CD4-positive, alpha-beta memory T cell (primary cell): ENCODE data around the gene SHLD1. TPM values are rescaled to one million over a fixed set of nuclear protein-coding genes. Genes with fewer than 3 reads are reported as not detected.

Source experiments
- CTCF ChIA-PET: fragments of 350-600 bp; sonication (Branson Sonifier 250); formaldehyde crosslinking; loops from one replicate; lab custom pipeline; 2021; ENCODE audit warnings: inconsistent platforms; ENCODE audit not compliant: partially characterized antibody; lab: Charles Lee
- POLR2A ChIA-PET: fragments of 350-600 bp; sonication (Branson Sonifier 250); formaldehyde crosslinking; loops from one replicate; lab custom pipeline; 2021; ENCODE audit not compliant: partially characterized antibody; lab: Charles Lee
- DNase-seq, 5 donors: peaks; one replicate each; pipeline versions ENCODE4 v3.0.0 to v3.0.0-alpha.2; 2020 to 2022; ENCODE audit warnings: mixed read lengths in 1 of 5
- H3K27ac ChIP-seq: one replicate; pipeline ENCODE4 v1.7.0; 2013; ENCODE audit warnings: low read depth, low read length
- H3K27me3 ChIP-seq: 2 replicates; pipeline ENCODE4 v1.7.0; 2013; ENCODE audit warnings: mild to moderate bottlenecking, low read length, moderate library complexity; ENCODE audit not compliant: insufficient read depth
- H3K36me3 ChIP-seq: 2 replicates; pipeline ENCODE4 v1.7.0; 2013; ENCODE audit warnings: mild to moderate bottlenecking, low read length, moderate library complexity; ENCODE audit not compliant: insufficient read depth
- H3K4me1 ChIP-seq: 2 replicates; pipeline ENCODE4 v1.7.0; 2013; ENCODE audit warnings: mild to moderate bottlenecking, low read length, moderate library complexity; ENCODE audit not compliant: insufficient read depth
- H3K4me3 ChIP-seq, 2 donors: one replicate each; pipeline ENCODE4 v1.7.0; 2013; ENCODE audit warnings: low read length in 2 of 2, mild to moderate bottlenecking in 1 of 2
- H3K9me3 ChIP-seq, 2 donors: one replicate each; pipeline ENCODE4 v1.7.0; 2013; ENCODE audit warnings: low read length in 2 of 2, control low read depth in 1 of 2; ENCODE audit not compliant: control insufficient read depth in 1 of 2
- H3K27ac Mint-ChIP-seq, 7 donors: one replicate each; pipeline ENCODE4 v1.8.0; 2020 to 2021; ENCODE audit warnings: mixed read lengths in 7 of 7, mild to moderate bottlenecking in 6 of 7, inconsistent platforms in 3 of 7, moderate library complexity in 3 of 7
- H3K27me3 Mint-ChIP-seq, 2 donors: one replicate each; pipeline ENCODE4 v1.8.0; 2020 to 2021; ENCODE audit warnings: mixed read lengths in 2 of 2
- H3K36me3 Mint-ChIP-seq, 2 donors: one replicate each; pipeline ENCODE4 v1.8.0; 2020 to 2021; ENCODE audit warnings: mixed read lengths in 2 of 2, inconsistent platforms in 1 of 2, mild to moderate bottlenecking in 1 of 2
- H3K4me1 Mint-ChIP-seq, 4 donors: one replicate each; pipeline ENCODE4 v1.8.0; 2020 to 2021; ENCODE audit warnings: mixed read lengths in 4 of 4, mild to moderate bottlenecking in 1 of 4
- H3K4me3 Mint-ChIP-seq, 8 donors: one replicate each; pipeline ENCODE4 v1.8.0; 2020 to 2021; ENCODE audit warnings: mixed read lengths in 8 of 8, mild to moderate bottlenecking in 7 of 8, moderate library complexity in 6 of 8, inconsistent platforms in 3 of 8
- H3K9me3 Mint-ChIP-seq, 8 donors: one replicate each; pipeline ENCODE4 v1.8.0; 2020 to 2021; ENCODE audit warnings: mixed read lengths in 8 of 8, mild to moderate bottlenecking in 5 of 8, inconsistent platforms in 3 of 8, moderate library complexity in 1 of 8
- intact Hi-C: fragments of 100-400 bp; cut with micrococcal nuclease; formaldehyde crosslinking; loops from one replicate; pipeline ENCODE4 v1.15.1; 2023
- polyA plus RNA-seq, 2 donors: library from polyadenylated mRNA; unstranded; fragments of 300-500 nt; fragmentation: Illumina TruSeq; gene quantifications; one replicate each; pipeline ENCODE4 v1.2.3, GENCODE V29; 2021
- total RNA-seq, 2 experiments: library from RNA; stranded (reverse); gene quantifications; one replicate each; pipeline ENCODE4 v1.2.3, GENCODE V29; 2021

Gene SHLD1
- total and polyA plus RNA-seq, 4 experiments from 2014 or later = 13.6 to 22.0 (median 18.2) TPM

GRCh38 chr20:5841522-5841921 lies 91.3 kb downstream of the SHLD1 start:
- Mint-ChIP-seq H3K36me3 (peaks cover 2 to 12% of the 10 kb centered on the region in 2 donors), H3K9me3 (peaks cover 0 to 1% (median 0%) of the 10 kb centered on the region in 8 donors), H3K27me3 (no peaks in the 10 kb centered on the region), H3K4me1 (peaks cover 54 to 63% (median 59%) of the 10 kb centered on the region in 4 donors), H3K4me3 (peak overlapping the region in 1 of 8 donors; percentile 6), H3K27ac (peak overlapping the region in 4 of 7 donors; percentile 0 to 69 (median 30))
- Histone ChIP-seq H3K9me3 (no peaks in the 10 kb centered on the region), H3K36me3 (no peaks in the 10 kb centered on the region), H3K4me3 (no peak overlapping the region), H3K27ac (no peak overlapping the region), H3K27me3 (no peaks in the 10 kb centered on the region), H3K4me1 (peaks cover 53% of the 10 kb centered on the region)
- ChIA-PET CTCF (interaction anchor here (1.2 kb wide), 2 partner anchors 9 to 13 kb away, joined by 3 read pairs; no protein-coding TSS in a partner anchor), POLR2A (no interaction called here)
- no peak for DNase-seq
- intact Hi-C loops = no loop called here

DNA sequence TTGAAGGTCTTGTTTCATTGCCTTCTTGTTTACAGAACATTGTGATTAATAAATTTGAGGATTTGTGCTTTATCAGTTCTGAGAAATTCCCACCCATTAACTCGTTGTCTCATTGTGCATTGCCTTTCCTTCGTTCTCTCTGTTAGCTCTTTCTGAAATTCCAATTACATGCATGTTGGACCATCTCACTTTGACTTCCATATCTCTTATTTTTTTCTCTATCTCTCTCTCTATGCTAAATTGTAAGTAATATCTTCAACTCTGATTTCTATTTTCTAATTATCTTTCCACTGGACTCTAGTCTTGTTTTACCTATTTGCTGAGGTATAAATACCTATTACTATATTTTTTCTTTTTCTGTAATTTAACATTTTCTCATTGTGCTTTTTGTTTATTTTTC lies 92.3 kb downstream of the SHLD1 start:
- Mint-ChIP-seq H3K4me1 (peaks cover 49 to 58% (median 54%) of the 10 kb centered on the region in 4 donors), H3K27ac (peak overlapping the region; percentile 88 to 98 (median 93))
- intact Hi-C loops = loop anchor here (2.0 kb wide), 1 partner anchor 38 kb away; no protein-coding TSS in a partner anchor

DNA sequence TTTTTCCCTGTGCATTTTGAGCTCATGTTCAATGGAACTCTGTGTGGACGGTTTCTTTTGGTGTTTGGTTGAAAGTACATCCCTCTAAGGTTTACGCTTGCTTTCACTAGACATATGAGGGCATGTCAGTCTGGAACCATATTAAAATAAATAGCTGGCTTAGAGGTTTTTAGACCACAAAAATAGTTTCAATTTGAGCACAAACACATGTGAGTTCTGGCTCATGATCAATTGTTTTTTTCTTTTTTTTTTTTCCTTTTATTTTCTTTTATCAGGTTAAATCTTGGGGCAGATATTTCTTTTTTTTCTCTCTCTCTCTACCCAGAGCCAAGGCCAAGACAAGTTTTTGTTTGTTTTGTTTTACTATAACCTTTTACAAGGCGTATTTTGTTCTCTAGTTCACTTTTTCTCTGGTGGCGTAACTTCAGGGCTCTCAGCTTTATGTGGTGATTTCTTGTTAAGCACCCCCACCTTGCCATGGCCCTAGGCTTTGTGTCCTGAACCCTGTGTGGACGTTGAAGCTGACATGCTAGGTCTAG lies 92.9 kb downstream of the SHLD1 start:
- Mint-ChIP-seq H3K27ac (peak overlapping the region; percentile 88 to 98 (median 93)), H3K9me3 (peaks cover 0 to 1% (median 0%) of the 10 kb centered on the region in 8 donors), H3K4me3 (peak overlapping the region; percentile 49 to 77 (median 68)), H3K27me3 (no peaks in the 10 kb centered on the region), H3K36me3 (peaks cover 2 to 12% of the 10 kb centered on the region in 2 donors), H3K4me1 (peaks cover 49 to 59% (median 54%) of the 10 kb centered on the region in 4 donors)
- H3K27ac ChIP-seq = peak overlapping the region; percentile 62
- POLR2A ChIA-PET = interaction anchor here (1.0 to 4.1 kb wide), 4 partner anchors 8 to 72 kb away, joined by 3 to 15 read pairs (median 4); no protein-coding TSS in a partner anchor
- CTCF ChIA-PET = interaction anchor here (0.8 kb wide), 1 partner anchor 313 kb away, joined by 5 read pairs; no protein-coding TSS in a partner anchor
- H3K9me3 ChIP-seq = no peaks in the 10 kb centered on the region
- peaks cover 56% of the 10 kb centered on the region for H3K4me1 ChIP-seq
- H3K36me3 ChIP-seq = no peaks in the 10 kb centered on the region
- intact Hi-C loops = loop anchor here (2.0 kb wide), 1 partner anchor 38 kb away; no protein-coding TSS in a partner anchor
- DNase-seq = peak in 4 of 5 donors; percentile 45 to 73 (median 52)
- H3K27me3 ChIP-seq = no peaks in the 10 kb centered on the region
- H3K4me3 ChIP-seq = no peak overlapping the region

More for the DNA sequence above, 92.3 kb downstream of the SHLD1 start:
- peaks cover 2 to 12% of the 10 kb centered on the region in 2 donors for H3K36me3 Mint-ChIP-seq
- peak overlapping the region in 4 of 8 donors; percentile 48 to 77 (median 73) for H3K4me3 Mint-ChIP-seq
- Histone ChIP-seq H3K27me3 (no peaks in the 10 kb centered on the region), H3K4me3 (no peak overlapping the region), H3K27ac (peak overlapping the region; percentile 62), H3K9me3 (no peaks in the 10 kb centered on the region), H3K4me1 (peaks cover 54% of the 10 kb centered on the region), H3K36me3 (no peaks in the 10 kb centered on the region)
- ChIA-PET POLR2A (interaction anchor here (1.0 to 4.1 kb wide), 2 partner anchors 7 to 73 kb away, joined by 3 to 15 read pairs; no protein-coding TSS in a partner anchor), CTCF (interaction anchor here (0.8 to 1.2 kb wide), 2 partner anchors 12 to 313 kb away, joined by 3 to 5 read pairs; no protein-coding TSS in a partner anchor)
- no peak for DNase-seq
- no peaks in the 10 kb centered on the region for H3K27me3 Mint-ChIP-seq
- peaks cover 0 to 1% (median 0%) of the 10 kb centered on the region in 8 donors for H3K9me3 Mint-ChIP-seq

GRCh38 chr20:5844063-5844681 lies 94.0 kb downstream of the SHLD1 start:
- Histone ChIP-seq H3K27me3 (no peaks in the 10 kb centered on the region), H3K4me3 (no peak overlapping the region), H3K27ac (peak overlapping the region; percentile 62), H3K4me1 (peaks cover 67% of the 10 kb centered on the region), H3K9me3 (no peaks in the 10 kb centered on the region), H3K36me3 (no peaks in the 10 kb centered on the region)
- peak; percentile 23 to 79 (median 40) for DNase-seq
- Mint-ChIP-seq H3K27me3 (no peaks in the 10 kb centered on the region), H3K27ac (peak overlapping the region; percentile 88 to 98 (median 93)), H3K9me3 (peaks cover 0 to 1% (median 0%) of the 10 kb centered on the region in 8 donors), H3K4me1 (peaks cover 53 to 69% (median 62%) of the 10 kb centered on the region in 4 donors), H3K4me3 (peak overlapping the region; percentile 18 to 77 (median 72)), H3K36me3 (peaks cover 2 to 14% of the 10 kb centered on the region in 2 donors)
- ChIA-PET POLR2A (interaction anchor here (0.7 to 4.1 kb wide), 4 partner anchors 9 to 56 kb away, joined by 3 to 15 read pairs (median 4); no protein-coding TSS in a partner anchor), CTCF (no interaction called here)
- intact Hi-C loops = loop anchor here (1.0 to 2.0 kb wide), 3 partner anchors 8 to 107 kb away; partner anchors contain the start of genes MCM8 and TRMT6

- Histone ChIP-seq H3K36me3 (no peaks in the 10 kb centered on the region), H3K27me3 (no peaks in the 10 kb centered on the region), H3K27ac (peak overlapping the region; percentile 66), H3K9me3 (no peaks in the 10 kb centered on the region), H3K4me1 (peaks cover 69% of the 10 kb centered on the region), H3K4me3 (no peak overlapping the region)
- peak overlapping the region; percentile 85 to 97 (median 93) for H3K27ac Mint-ChIP-seq
- H3K9me3 Mint-ChIP-seq = peaks cover 0 to 1% (median 0%) of the 10 kb centered on the region in 8 donors
- intact Hi-C loops = loop anchor here (2.0 kb wide), 2 partner anchors 57 to 105 kb away; partner anchors contain the start of genes MCM8 and TRMT6
- H3K4me1 Mint-ChIP-seq = peaks cover 50 to 70% (median 63%) of the 10 kb centered on the region in 4 donors
- H3K27me3 Mint-ChIP-seq = no peaks in the 10 kb centered on the region
- ChIA-PET POLR2A (interaction anchor here (4.1 kb wide), 1 partner anchor 11 kb away, joined by 15 read pairs; no protein-coding TSS in a partner anchor), CTCF (interaction anchor here (0.9 kb wide), 1 partner anchor 33 kb away, joined by 3 read pairs; no protein-coding TSS in a partner anchor)
- peak; percentile 64 to 85 (median 75) for DNase-seq
- H3K36me3 Mint-ChIP-seq = peaks cover 2 to 19% of the 10 kb centered on the region in 2 donors
- H3K4me3 Mint-ChIP-seq = peak overlapping the region in 5 of 8 donors; percentile 8 to 52 (median 27)
Observed at GRCh38 chr20:5845681-5846615, 95.7 kb downstream of the SHLD1 start.

- peaks cover 30 to 49% (median 42%) of the 10 kb centered on the region in 4 donors for H3K4me1 Mint-ChIP-seq
- H3K9me3 Mint-ChIP-seq = no peaks in the 10 kb centered on the region
- H3K36me3 Mint-ChIP-seq = peaks cover 0 to 14% of the 10 kb centered on the region in 2 donors
- intact Hi-C loops = no loop called here
- Histone ChIP-seq H3K4me3 (no peak overlapping the region), H3K36me3 (no peaks in the 10 kb centered on the region), H3K27ac (no peak overlapping the region), H3K4me1 (peaks cover 49% of the 10 kb centered on the region), H3K27me3 (no peaks in the 10 kb centered on the region), H3K9me3 (no peaks in the 10 kb centered on the region)
- H3K27ac Mint-ChIP-seq = peak overlapping the region; percentile 63 to 96 (median 88)
- no peaks in the 10 kb centered on the region for H3K27me3 Mint-ChIP-seq
- peak overlapping the region in 6 of 8 donors; percentile 63 to 78 (median 68) for H3K4me3 Mint-ChIP-seq
- ChIA-PET POLR2A (no interaction called here), CTCF (interaction anchor here (1.4 kb wide), 1 partner anchor 13 kb away, joined by 5 read pairs; no protein-coding TSS in a partner anchor)
- peak; percentile 27 to 55 (median 33) for DNase-seq
Observed at GRCh38 chr20:5848711-5849505, 98.7 kb downstream of the SHLD1 start.
